ENCODE data around the gene ZMYM5. TPM values are rescaled to one million over a fixed set of nuclear protein-coding genes. Genes with fewer than 3 reads are reported as not detected.
A peak's percentile ranks its signal among the peaks of the same experiment; 100 is the strongest.
"Not testable (repeated sequence)": the region's sequence is repeated elsewhere in the genome, so short reads cannot be mapped to it uniquely, and the experiment has no call there.

ZMYM5 gene
- total RNA-seq, 2 donors from 2014 or later: 15.6 to 16.6 TPM

DNA sequence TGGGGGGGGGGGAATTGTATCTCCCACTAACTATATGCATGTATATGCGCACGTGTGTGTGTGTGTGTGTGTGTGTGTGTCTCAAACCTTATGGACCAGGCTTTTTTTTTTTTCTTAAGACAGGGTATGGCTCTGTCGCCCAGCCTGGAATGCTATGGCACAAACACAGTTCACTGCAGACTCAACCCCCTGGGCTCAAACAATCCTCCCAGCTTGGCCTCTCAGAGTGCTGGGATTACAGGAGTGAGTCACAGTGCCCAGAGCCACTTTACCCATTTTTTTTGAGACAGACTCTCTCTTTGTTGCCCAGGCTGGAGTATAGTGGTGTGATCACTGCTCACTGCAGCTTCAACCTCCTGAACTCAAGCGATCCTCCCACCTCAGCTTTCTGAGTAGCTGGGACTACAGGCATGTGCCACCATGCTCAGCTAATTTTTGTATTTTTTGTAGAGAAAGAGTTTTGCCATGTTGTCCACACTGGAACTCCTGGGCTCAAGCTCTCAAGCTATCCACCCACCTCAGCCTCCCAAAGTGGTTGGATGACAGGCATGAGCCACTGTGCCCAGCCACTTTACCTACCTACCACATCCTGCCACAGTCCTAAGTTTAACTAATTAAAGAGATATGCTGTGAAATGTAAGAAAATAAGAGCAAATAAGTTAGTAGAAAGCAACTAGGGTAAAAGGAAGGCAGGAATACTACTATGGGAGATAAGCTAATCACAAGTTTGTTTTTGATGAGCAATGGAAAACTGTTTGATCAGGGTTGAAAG is 2.4 kb downstream of the ZMYM5 start:
- H3K27ac Mint-ChIP-seq: peak overlapping the region; percentile 94 to 98
- peak overlapping the region; percentile 96 for H3K4me3 Mint-ChIP-seq
- peaks cover 27 to 32% of the 10 kb centered on the region in 2 donors for H3K4me1 Mint-ChIP-seq (ENCODE audit: low read depth in 2 of 2)
- peaks cover 5% of the 10 kb centered on the region for H3K36me3 Mint-ChIP-seq
- DNase-seq (ENCODE audit: low spot score) (no peak), ATAC-seq (no peak)
- peaks cover 3% of the 10 kb centered on the region for H3K9me3 Mint-ChIP-seq
- no peaks in the 10 kb centered on the region for H3K27me3 Mint-ChIP-seq

DNA sequence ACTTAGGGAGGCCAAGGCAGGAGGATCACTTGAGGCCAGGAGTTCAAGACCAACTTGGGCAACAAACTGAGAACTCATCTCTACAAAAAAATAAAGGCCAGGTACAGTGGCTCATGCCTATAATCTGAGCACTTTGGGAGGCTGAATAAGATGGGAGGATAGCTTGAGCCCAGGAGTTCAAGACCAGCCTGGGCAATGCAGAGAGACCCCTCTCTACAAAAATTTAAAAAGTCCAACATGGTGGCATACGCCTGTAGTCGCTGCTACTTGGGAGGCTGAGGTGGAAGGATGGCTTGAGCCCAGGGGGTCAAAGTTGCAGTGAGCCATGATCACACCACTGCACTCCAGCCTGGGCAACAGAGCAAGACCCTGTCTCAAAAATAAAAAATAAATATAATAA is 5.8 kb downstream of the ZMYM5 start:
- not testable (repeated sequence) for H3K27ac Mint-ChIP-seq; H3K9me3 Mint-ChIP-seq; H3K27me3 Mint-ChIP-seq; ATAC-seq; H3K36me3 Mint-ChIP-seq; DNase-seq (ENCODE audit: low spot score); H3K4me3 Mint-ChIP-seq
- H3K4me1 Mint-ChIP-seq (ENCODE audit: low read depth in 2 of 2): peaks cover 21 to 30% of the 10 kb centered on the region in 2 donors

DNA sequence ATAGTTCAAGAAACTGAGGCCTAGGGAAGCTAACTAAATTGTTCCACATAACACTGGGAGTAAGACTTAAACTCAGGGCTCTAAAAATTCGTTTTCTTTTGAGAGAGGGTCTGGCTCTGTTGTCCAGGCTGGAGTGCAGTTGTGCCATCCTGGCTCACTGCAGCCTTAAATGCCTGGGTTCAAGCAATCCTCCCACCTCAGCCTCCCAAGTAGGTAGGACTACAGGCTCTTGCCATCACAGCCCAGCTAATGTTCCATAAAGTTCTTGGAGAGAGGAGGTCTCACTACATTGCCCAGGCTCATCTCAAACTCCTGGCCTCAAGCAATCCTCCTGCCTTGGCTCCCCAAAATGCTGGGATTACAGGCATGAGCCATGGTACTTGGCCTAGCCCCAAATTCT is 10.7 kb downstream of the ZMYM5 start:
- peaks cover 3% of the 10 kb centered on the region for H3K9me3 Mint-ChIP-seq
- H3K36me3 Mint-ChIP-seq: peaks cover 5% of the 10 kb centered on the region
- peaks cover 16 to 17% of the 10 kb centered on the region in 2 donors for H3K4me1 Mint-ChIP-seq (ENCODE audit: low read depth in 2 of 2)
- H3K27me3 Mint-ChIP-seq: no peaks in the 10 kb centered on the region
- DNase-seq (ENCODE audit: low spot score) (no peak), ATAC-seq (no peak)
- H3K4me3 Mint-ChIP-seq: no peak overlapping the region
- H3K27ac Mint-ChIP-seq: no peak overlapping the region

DNA sequence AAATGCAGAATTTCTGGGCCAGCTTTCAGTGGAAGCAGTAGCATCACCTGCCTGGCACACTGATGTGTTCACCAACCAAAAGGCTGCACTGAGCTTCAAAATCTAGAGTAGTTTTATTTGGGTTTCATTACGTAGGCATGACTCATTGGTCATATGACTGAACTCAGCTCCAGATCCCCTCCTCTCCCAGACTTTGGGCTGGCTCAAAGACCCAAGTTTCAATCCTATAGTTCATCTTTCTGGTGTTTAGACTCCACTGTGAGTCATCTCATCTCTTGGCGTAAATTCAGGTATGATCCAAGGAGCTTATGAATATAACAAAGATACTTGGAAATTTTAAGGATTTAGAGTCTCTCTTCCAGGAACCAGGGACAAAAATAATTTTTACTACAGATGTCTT is 17.7 kb downstream of the ZMYM5 start:
- Mint-ChIP-seq H3K36me3 (no peaks in the 10 kb centered on the region), H3K4me3 (no peak overlapping the region), H3K4me1 (ENCODE audit: low read depth in 2 of 2) (peaks cover 6% of the 10 kb centered on the region in 2 donors), H3K27ac (no peak overlapping the region), H3K27me3 (no peaks in the 10 kb centered on the region), H3K9me3 (no peaks in the 10 kb centered on the region)
- ATAC-seq (no peak), DNase-seq (ENCODE audit: low spot score) (no peak)

DNA sequence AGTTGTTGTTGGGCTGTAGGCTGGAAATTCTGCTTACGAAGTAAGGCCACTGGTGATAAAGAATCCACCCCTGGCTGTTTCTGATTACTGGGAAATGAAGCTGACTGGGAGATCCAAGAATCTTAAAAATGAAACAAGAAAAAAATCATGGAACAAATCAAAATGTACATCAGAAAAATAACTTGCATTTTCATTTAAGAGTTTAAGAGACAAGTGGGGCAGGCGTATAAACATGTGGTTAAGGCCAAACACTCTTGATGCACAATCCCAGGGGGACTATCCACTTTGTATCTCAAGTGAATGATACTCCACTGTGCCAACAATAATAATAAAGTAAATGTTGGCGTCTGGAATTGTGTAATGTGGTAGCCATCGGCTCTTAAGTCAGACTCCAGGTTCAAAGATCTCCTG is 24.6 kb downstream of the ZMYM5 start:
- DNase-seq (ENCODE audit: low spot score) (no peak), ATAC-seq (no peak)
- H3K4me1 Mint-ChIP-seq (ENCODE audit: low read depth in 2 of 2): peaks cover 0 to 11% of the 10 kb centered on the region in 2 donors
- no peaks in the 10 kb centered on the region for H3K9me3 Mint-ChIP-seq
- H3K27ac Mint-ChIP-seq: no peak overlapping the region
- H3K27me3 Mint-ChIP-seq: no peaks in the 10 kb centered on the region
- H3K36me3 Mint-ChIP-seq: peaks cover 9% of the 10 kb centered on the region
- H3K4me3 Mint-ChIP-seq: no peak overlapping the region

DNA sequence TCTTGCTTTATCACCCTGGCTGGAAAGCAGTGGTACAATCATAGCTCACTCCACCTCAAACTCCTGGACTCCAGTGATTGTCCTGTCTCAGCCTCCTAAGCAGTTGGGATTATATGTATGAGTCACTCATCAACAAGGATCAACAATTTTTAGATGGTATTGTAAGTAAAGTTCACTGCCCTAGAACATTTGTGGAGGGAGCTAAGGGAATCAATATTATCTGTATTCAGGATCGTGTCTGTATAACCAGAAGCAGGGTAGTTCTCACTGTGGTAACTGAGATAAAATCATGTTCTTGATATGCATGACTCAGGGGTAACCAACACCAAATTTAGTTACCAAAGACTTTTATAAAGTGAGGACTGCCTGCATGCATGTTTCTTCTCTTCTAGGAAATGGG is 27.0 kb downstream of the ZMYM5 start:
- Mint-ChIP-seq H3K36me3 (peaks cover 9% of the 10 kb centered on the region), H3K9me3 (no peaks in the 10 kb centered on the region), H3K4me1 (ENCODE audit: low read depth in 2 of 2) (peaks cover 0 to 11% of the 10 kb centered on the region in 2 donors), H3K27me3 (no peaks in the 10 kb centered on the region), H3K4me3 (no peak overlapping the region), H3K27ac (no peak overlapping the region)
- DNase-seq (ENCODE audit: low spot score) (no peak), ATAC-seq (no peak)

DNA sequence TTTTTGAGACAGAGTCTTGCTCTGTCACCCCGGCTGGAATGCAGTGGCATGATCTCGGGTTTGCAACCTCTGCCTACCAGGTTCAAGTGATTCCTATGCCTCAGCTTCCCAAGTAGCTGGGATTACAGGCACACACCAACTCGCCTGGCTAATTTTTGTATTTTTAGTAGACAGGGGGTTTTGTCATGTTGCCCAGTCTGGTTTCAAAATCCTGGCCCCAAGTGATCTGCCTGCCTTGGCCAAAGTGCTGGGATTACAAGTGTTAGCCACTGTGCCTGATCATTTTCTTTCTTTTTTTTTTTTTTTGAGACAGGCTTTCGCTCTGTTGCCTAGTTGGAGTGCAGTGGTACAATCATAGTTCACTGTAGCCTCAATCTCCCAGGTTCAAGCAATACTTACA is 28.7 kb downstream of the ZMYM5 start:
- Mint-ChIP-seq H3K27me3 (no peaks in the 10 kb centered on the region), H3K4me3 (no peak overlapping the region), H3K36me3 (peaks cover 9% of the 10 kb centered on the region), H3K4me1 (ENCODE audit: low read depth in 2 of 2) (peaks cover 0 to 11% of the 10 kb centered on the region in 2 donors), H3K27ac (no peak overlapping the region), H3K9me3 (no peaks in the 10 kb centered on the region)
- no peak for DNase-seq (ENCODE audit: low spot score)
- no peak for ATAC-seq

DNA sequence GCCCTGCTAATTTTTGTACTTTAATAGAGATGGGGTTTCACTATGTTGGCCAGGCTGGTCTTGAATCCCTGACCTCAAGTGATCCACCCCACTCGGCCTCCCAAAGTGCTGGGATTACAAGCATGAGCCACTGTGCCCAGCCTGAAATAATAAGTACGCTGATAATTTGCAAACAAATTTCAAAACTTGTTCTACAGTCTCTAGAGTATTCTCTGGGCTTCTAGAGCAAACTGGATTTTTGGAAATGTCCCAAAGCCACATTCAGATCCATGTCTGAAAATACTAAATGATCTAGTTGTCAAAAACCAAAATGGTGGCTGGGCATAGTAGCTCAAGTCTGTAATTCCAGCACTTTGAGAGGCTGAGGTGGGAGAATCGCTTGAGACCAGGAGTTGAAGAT is 40.8 kb downstream of the ZMYM5 start:
- ATAC-seq (no peak), DNase-seq (ENCODE audit: low spot score) (no peak)
- Mint-ChIP-seq H3K36me3 (peaks cover 17% of the 10 kb centered on the region), H3K4me3 (no peak overlapping the region), H3K27me3 (no peaks in the 10 kb centered on the region), H3K27ac (no peak overlapping the region), H3K4me1 (ENCODE audit: low read depth in 2 of 2) (peaks cover 5% of the 10 kb centered on the region in 2 donors), H3K9me3 (no peaks in the 10 kb centered on the region)

DNA sequence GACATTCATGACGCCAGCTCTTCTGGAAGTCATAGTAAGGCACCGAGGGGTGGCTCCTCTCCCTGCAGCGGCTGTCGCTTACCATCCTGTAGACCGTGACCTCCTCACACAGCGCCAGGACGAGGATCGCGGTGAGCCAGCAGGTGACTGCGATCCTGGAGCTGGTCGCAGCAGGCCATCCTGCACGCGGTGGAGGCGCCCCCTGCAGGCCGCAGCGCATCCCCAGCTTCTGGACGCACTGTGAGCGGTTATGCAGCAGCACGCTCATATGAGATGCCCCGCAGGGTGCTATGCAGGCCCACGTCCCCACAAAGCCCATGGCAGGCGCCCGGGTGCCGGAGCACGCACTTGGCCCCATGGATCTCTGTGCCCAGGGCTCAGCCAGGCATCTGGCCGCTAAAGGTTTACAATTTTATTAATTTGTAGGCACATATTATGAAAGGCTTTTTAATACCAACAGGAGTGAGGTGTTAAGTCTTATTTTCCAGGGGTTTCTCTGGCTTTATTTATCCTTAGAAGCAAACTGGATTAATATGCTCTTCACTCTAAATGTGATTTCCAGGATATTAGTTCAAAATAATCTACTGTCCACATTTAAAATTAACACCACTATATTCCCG is 45.1 kb downstream of the ZMYM5 start:
- H3K9me3 Mint-ChIP-seq: no peaks in the 10 kb centered on the region
- H3K4me3 Mint-ChIP-seq: no peak overlapping the region
- H3K4me1 Mint-ChIP-seq (ENCODE audit: low read depth in 2 of 2): peaks cover 13% of the 10 kb centered on the region in 2 donors
- ATAC-seq (peak in 1 of 2 donors; percentile 41), DNase-seq (ENCODE audit: low spot score) (peak; percentile 62)
- H3K36me3 Mint-ChIP-seq: peaks cover 13% of the 10 kb centered on the region
- no peaks in the 10 kb centered on the region for H3K27me3 Mint-ChIP-seq
- no peak overlapping the region for H3K27ac Mint-ChIP-seq

DNA sequence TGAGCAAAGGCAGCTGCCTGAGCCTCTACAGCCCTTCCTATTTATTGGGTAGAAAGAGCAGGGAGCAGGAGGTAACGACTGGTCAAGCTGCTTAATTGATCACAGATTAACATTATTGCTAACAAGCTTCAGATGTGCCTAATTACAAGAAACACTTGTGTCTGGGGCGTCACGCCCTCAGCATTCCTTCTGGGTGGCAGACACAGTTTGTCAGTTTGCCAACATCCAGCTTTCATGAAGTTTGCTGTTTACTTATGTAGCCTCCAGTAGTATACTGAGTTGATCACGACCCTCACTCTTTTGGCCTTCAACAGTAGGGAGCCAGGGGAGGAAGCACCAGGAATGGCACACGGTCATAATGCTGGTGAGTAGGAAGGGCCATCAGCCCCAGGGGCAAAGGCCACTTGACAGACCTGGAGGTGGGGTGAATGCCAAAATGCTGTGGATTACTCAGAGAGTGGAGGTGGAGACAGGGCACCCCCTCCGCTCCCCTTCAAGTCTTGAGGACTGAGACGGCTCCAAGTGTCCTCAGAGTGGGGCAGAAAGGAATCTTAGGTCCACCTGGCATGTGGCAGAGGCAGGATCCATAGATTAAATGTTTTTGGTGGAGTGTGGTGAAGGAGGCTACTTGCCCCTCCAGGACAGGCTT is 45.8 kb downstream of the ZMYM5 start:
- Mint-ChIP-seq H3K9me3 (no peaks in the 10 kb centered on the region), H3K36me3 (peaks cover 13% of the 10 kb centered on the region), H3K4me3 (no peak overlapping the region), H3K4me1 (ENCODE audit: low read depth in 2 of 2) (peaks cover 13% of the 10 kb centered on the region in 2 donors), H3K27me3 (no peaks in the 10 kb centered on the region), H3K27ac (peak overlapping the region in 1 of 2 donors; percentile 53)
- DNase-seq (ENCODE audit: low spot score) (no peak), ATAC-seq (no peak)

DNA sequence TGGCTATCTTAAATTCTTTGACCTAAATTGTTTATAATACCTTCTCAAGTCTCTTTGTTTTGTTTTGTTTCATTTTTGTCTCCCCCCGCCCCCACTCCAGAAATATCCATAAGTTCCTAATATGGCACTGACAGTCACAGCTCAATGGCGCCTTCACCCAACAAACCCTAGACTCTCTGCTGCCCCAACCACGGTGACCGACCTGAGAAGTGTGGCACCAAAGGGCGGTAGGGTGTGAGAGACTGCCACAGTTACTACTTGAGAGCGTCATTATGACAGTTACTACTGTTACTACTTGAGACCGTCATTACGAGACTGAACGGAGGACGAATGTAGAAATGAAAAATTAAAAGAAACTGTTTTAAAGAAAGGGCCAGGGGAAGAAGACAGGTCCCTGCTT is 46.3 kb downstream of the ZMYM5 start:
- peaks cover 13% of the 10 kb centered on the region in 2 donors for H3K4me1 Mint-ChIP-seq (ENCODE audit: low read depth in 2 of 2)
- peak overlapping the region; percentile 41 for H3K4me3 Mint-ChIP-seq
- DNase-seq (ENCODE audit: low spot score): peak; percentile 62
- no peaks in the 10 kb centered on the region for H3K9me3 Mint-ChIP-seq
- H3K27ac Mint-ChIP-seq: peak overlapping the region in 1 of 2 donors; percentile 53
- ATAC-seq: peak; percentile 75 to 92
- no peaks in the 10 kb centered on the region for H3K27me3 Mint-ChIP-seq
- peaks cover 13% of the 10 kb centered on the region for H3K36me3 Mint-ChIP-seq

DNA sequence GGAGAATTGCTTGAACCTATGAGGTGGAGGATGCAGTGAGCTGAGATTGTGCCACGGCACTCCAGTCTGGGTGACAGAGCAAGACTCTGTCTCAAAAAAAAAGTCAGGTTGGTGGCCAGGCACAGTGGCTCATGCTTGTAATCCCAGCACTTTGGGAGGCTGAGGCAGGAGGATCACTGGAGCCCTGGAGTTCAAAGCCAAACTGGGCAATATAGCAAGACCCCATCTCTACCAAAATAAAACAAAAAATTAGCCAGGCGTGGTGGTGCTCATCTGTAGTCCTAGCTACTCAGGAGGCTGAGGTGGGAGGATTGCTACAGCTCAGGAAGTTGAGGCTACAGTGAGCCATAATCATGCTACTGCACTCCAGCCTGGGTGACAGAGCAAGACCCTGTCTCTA is 47.6 kb downstream of the ZMYM5 start:
- not testable (repeated sequence) for H3K27me3 Mint-ChIP-seq; H3K4me3 Mint-ChIP-seq; DNase-seq (ENCODE audit: low spot score); H3K9me3 Mint-ChIP-seq; ATAC-seq; H3K27ac Mint-ChIP-seq
- Mint-ChIP-seq H3K4me1 (ENCODE audit: low read depth in 2 of 2) (peaks cover 13% of the 10 kb centered on the region in 2 donors), H3K36me3 (peaks cover 13% of the 10 kb centered on the region)

DNA sequence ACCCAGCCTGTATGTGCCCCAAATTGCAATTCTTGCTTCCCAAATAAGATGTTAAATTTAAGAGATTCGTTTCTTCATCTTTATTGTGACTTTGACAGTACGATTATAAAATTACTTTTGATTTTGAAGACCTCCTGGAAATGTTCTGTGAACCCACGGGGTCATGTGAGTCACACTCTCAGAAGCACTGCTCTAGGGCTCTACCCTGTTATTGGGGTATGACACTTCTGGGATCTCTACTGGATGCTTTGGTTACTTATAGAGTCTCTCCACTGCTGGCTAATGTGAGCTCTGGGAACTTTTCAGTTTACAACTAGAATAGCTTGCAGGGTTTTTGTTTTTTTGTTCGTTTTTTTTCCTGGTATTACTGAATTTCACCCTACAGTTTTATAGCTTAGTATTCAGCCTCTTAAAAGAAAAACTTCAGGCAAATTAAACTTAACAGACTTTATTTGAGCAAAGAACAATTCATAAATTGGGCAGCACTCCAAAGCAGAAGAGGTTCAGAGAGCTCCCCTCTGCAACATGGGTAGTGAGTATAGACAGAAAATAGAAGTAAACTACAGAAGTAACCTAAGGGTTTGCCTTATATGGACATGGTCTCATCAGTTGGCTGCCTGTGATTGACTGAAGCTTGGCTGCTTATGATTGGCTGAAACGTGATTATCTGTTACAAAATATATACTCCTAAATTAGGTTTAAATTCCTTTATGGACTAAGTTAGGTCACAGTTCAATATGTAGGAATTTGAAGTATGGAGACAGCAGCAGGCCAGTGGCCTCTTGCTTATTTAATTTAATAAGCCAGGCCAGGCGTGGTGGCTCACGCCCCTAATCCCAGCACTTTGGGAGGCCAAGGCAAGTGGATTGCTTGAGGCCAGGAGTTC is 52.2 kb downstream of the ZMYM5 start:
- ATAC-seq (no peak), DNase-seq (ENCODE audit: low spot score) (no peak)
- Mint-ChIP-seq H3K4me1 (ENCODE audit: low read depth in 2 of 2) (no peaks in the 10 kb centered on the region), H3K4me3 (no peak overlapping the region), H3K36me3 (no peaks in the 10 kb centered on the region), H3K27ac (no peak overlapping the region), H3K27me3 (no peaks in the 10 kb centered on the region), H3K9me3 (no peaks in the 10 kb centered on the region)

Data from natural killer cell treated with Interleukin-12 subunit alpha and Interleukin-12 subunit beta and Interleukin-15 and Interleukin-18, amount 100 ng/mL, for 72 hours (primary cell).